ENCODE measurements around the gene MLLT6. TPM values are rescaled to one million over a fixed set of nuclear protein-coding genes. Genes with fewer than 3 reads are reported as not detected.
A peak's percentile ranks its signal among the peaks of the same experiment; 100 is the strongest.

Gene MLLT6
- total and polyA plus RNA-seq, 2 of the 13 experiments (the other 11 are each of a cell fraction or from before 2014, with no cell fraction given) = 50.7 to 69.5 TPM

- TF ChIP-seq ZNF687 (CRISPR knock-in tag; IDR thresholded peaks at IDR 0.05) = 0 out of 2 replicates have a peak, but pooled peaks have one; percentile 14
- TF ChIP-seq CENPX (CRISPR knock-in tag; IDR thresholded peaks at IDR 0.05) = no peak
- no peak for TF ChIP-seq ZBTB46 (CRISPR knock-in tag; IDR thresholded peaks at IDR 0.05; ENCODE audit: borderline replicate concordance)
- TF ChIP-seq NR2C2 (CRISPR knock-in tag; IDR thresholded peaks at IDR 0.05; ENCODE audit: borderline replicate concordance) = no peak
- no peak for TF ChIP-seq RFX1 (IDR thresholded peaks at IDR 0.05)
- 0 out of 2 replicates have a peak, but pooled peaks have one; percentile 62 for TF ChIP-seq ZNF879 (CRISPR knock-in tag; IDR thresholded peaks at IDR 0.05)
- TF ChIP-seq ZNF510 (CRISPR knock-in tag; IDR thresholded peaks at IDR 0.05; ENCODE audit: low read depth) = no peak
- TF ChIP-seq ZNF724P (CRISPR knock-in tag; IDR thresholded peaks at IDR 0.05; ENCODE audit: borderline replicate concordance) = no peak
- TF ChIP-seq HIC2 (CRISPR knock-in tag; IDR thresholded peaks at IDR 0.05; ENCODE audit: low read depth) = no peak
- TF ChIP-seq IRX3 (CRISPR knock-in tag; IDR thresholded peaks at IDR 0.05; ENCODE audit: borderline replicate concordance, low read depth) = no peak
- no peak for TF ChIP-seq ZNF230 (CRISPR knock-in tag; IDR thresholded peaks at IDR 0.05)
- TF ChIP-seq GRHL1 (CRISPR knock-in tag; conservative IDR thresholded peaks at IDR 0.05) = no peak
- TF ChIP-seq ZBTB33 (CRISPR knock-in tag; IDR thresholded peaks at IDR 0.05) = peak; percentile 59; the same call in 1 of the 2 replicates
- no peak for TF ChIP-seq ZGPAT (CRISPR knock-in tag; IDR thresholded peaks at IDR 0.05)
- TF ChIP-seq ZNF703 (CRISPR knock-in tag; IDR thresholded peaks at IDR 0.05; ENCODE audit: borderline replicate concordance) = no peak
Measured at GRCh38 chr17:38766341-38766740, 61.3 kb downstream of the MLLT6 start (continued).

Measured in HepG2 (cell line).